ENCODE measurements around the gene ZC3H14. TPM values are rescaled to one million over a fixed set of nuclear protein-coding genes. Genes with fewer than 3 reads are reported as not detected.

Gene ZC3H14
- total and polyA plus RNA-seq, 9 of the 15 experiments (the other 6 are each of a cell fraction or from before 2014, with no cell fraction given) = 21.1 to 109 (median 45.3) TPM

DNA sequence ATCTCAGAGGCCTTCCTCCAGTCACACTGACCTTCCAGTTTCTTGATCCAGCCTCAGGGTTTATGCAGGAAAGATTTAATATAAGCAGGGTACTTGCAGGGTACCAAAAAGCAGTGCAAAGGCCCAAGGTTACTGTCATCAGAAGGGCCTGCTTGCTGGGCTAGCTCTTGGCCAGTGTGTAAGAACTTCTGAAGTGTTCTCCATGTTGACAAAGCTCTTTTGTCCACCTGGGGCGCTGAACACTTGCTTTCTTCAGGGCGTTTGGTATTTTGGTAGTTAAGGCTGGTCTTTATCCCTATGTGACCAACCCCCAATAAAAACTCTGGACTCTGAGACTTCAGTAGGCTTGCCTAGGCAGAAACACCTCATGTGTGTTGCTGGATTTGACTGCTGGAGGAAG lies 69.7 kb downstream of the ZC3H14 start:
- DNase-seq (ENCODE audit: extremely low read depth in 1 of 4, low spot score in 3 of 4) = peak in 1 of 4 experiments; percentile 5
- in situ Hi-C loops (cut with MboI) (no loop called here), intact Hi-C loops (cut with micrococcal nuclease) (no loop called here)
- Histone ChIP-seq H2AFZ (ENCODE audit: low read depth, low read length) (no peak overlapping the region), H3K36me3 (ENCODE audit: control insufficient read depth, insufficient read depth, low read length) (no peaks in the 10 kb centered on the region), H3K9ac (ENCODE audit: insufficient read depth in 1 of 2, low read depth in 2 of 2, low read length in 2 of 2) (no peak overlapping the region), H3K27me3 (ENCODE audit: control insufficient read depth in 2 of 2, insufficient read depth in 2 of 2, low read length in 2 of 2) (no peaks in the 10 kb centered on the region; a peak in 1 of 5 replicates), H3K9me1 (ENCODE audit: control insufficient read depth, insufficient read depth, low read length) (no peaks in the 10 kb centered on the region), H3K79me2 (ENCODE audit: control insufficient read depth, insufficient read depth, low read length) (no peaks in the 10 kb centered on the region), H3K9me3 (replicated peaks; ENCODE audit: control insufficient read depth, insufficient read depth, low read depth, low read length) (no peaks in the 10 kb centered on the region), H3K4me3 (no peak overlapping the region), H3K27ac (ENCODE audit: extremely low read depth, low read depth, low read length) (no peak overlapping the region), H3K4me2 (ENCODE audit: insufficient read depth, low read length) (no peak overlapping the region), H3K4me1 (replicated peaks in 1 of 2; ENCODE audit: control insufficient read depth in 2 of 2, insufficient read depth in 2 of 2, low read length in 2 of 2) (no peaks in the 10 kb centered on the region), H4K20me1 (replicated peaks; ENCODE audit: control insufficient read depth, insufficient read depth, low read length) (no peaks in the 10 kb centered on the region)
- 0% methylated on average over 1 of the region's 2 CpGs for WGBS (ENCODE audit: insufficient coverage, low coverage, missing lambda C conversion rate)
- no peak for TF ChIP-seq SAP30 (IDR thresholded peaks at IDR 0.05; ENCODE audit: borderline replicate concordance, insufficient read depth, low read depth, low read length, poor library complexity, severe bottlenecking)
- TF ChIP-seq, protein P1, sequence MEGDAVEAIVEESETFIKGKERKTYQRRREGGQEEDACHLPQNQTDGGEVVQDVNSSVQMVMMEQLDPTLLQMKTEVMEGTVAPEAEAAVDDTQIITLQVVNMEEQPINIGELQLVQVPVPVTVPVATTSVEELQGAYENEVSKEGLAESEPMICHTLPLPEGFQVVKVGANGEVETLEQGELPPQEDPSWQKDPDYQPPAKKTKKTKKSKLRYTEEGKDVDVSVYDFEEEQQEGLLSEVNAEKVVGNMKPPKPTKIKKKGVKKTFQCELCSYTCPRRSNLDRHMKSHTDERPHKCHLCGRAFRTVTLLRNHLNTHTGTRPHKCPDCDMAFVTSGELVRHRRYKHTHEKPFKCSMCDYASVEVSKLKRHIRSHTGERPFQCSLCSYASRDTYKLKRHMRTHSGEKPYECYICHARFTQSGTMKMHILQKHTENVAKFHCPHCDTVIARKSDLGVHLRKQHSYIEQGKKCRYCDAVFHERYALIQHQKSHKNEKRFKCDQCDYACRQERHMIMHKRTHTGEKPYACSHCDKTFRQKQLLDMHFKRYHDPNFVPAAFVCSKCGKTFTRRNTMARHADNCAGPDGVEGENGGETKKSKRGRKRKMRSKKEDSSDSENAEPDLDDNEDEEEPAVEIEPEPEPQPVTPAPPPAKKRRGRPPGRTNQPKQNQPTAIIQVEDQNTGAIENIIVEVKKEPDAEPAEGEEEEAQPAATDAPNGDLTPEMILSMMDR (IDR thresholded peaks at IDR 0.05 in 2 of 3, conservative IDR thresholded peaks at IDR 0.05 in 1 of 3; ENCODE audit: insufficient read depth in 2 of 3, low read depth in 1 of 3, low read length in 3 of 3) = 0 out of 6 replicates have a peak, but pooled peaks of 1 of the 3 experiments have one; percentile 9
- ChIA-PET POLR2A (interaction anchor here (0.7 kb wide), 1 partner anchor 338 kb away, joined by 3 read pairs; no protein-coding TSS in a partner anchor), CTCF (ENCODE audit: low intra/inter-chr PET ratio) (no interaction called here)
- ATAC-seq = peak; percentile 53; the same call in 1 of the 3 replicates
- FAIRE-seq = no peak
- no TSS peak for BruUV-seq (replicated peaks)

DNA sequence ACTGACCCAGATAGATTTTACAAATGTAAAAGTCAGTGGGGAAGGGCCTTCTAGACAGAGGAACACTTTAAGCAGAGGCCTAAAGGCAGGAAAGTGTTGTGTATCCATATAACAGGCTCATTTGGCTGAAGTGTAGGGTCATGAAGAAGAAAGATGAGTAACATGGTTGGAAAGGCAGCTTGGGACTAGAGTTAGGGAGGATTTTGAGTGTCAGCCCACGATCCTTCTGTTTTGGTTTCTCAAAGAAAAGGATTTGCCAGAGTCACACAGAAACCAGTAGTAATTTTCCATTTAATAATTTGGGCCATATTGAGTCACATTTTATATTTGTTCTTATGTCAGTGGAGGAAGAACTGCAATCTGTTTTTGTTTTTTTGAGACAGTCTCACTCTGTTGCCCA lies 76.4 kb downstream of the ZC3H14 start:
- no peak overlapping the region for H3K4me2 ChIP-seq (ENCODE audit: insufficient read depth, low read length)
- POLR2A ChIA-PET = no interaction called here
- no peak overlapping the region for H3K4me3 ChIP-seq
- H3K4me1 ChIP-seq (replicated peaks in 1 of 2; ENCODE audit: control insufficient read depth in 2 of 2, insufficient read depth in 2 of 2, low read length in 2 of 2) = no peaks in the 10 kb centered on the region
- H3K79me2 ChIP-seq (ENCODE audit: control insufficient read depth, insufficient read depth, low read length) = no peaks in the 10 kb centered on the region
- WGBS (ENCODE audit: insufficient coverage, low coverage, missing lambda C conversion rate) = 0% methylated on average over 1 of the region's 1 CpG
- H3K9ac ChIP-seq (ENCODE audit: insufficient read depth in 1 of 2, low read depth in 2 of 2, low read length in 2 of 2) = no peak overlapping the region
- no peaks in the 10 kb centered on the region for H3K27me3 ChIP-seq (ENCODE audit: control insufficient read depth in 2 of 2, insufficient read depth in 2 of 2, low read length in 2 of 2)
- no peak overlapping the region for H2AFZ ChIP-seq (ENCODE audit: low read depth, low read length)
- no peaks in the 10 kb centered on the region for H3K36me3 ChIP-seq (ENCODE audit: control insufficient read depth, insufficient read depth, low read length)
- H3K9me3 ChIP-seq (replicated peaks; ENCODE audit: control insufficient read depth, insufficient read depth, low read depth, low read length) = no peaks in the 10 kb centered on the region
- no peaks in the 10 kb centered on the region for H3K9me1 ChIP-seq (ENCODE audit: control insufficient read depth, insufficient read depth, low read length)
- H4K20me1 ChIP-seq (replicated peaks; ENCODE audit: control insufficient read depth, insufficient read depth, low read length) = no peaks in the 10 kb centered on the region
- H3K27ac ChIP-seq (ENCODE audit: extremely low read depth, low read depth, low read length) = no peak overlapping the region
- DNase-seq (ENCODE audit: extremely low read depth in 1 of 4, low spot score in 3 of 4) (no peak), ATAC-seq (no peak), FAIRE-seq (no peak)
- CTCF ChIA-PET (ENCODE audit: low intra/inter-chr PET ratio) = no interaction called here
- intact Hi-C loops (cut with micrococcal nuclease) (no loop called here), in situ Hi-C loops (cut with MboI) (no loop called here)
- BruUV-seq (replicated peaks) = no TSS peak
- TF ChIP-seq XRCC5 (IDR thresholded peaks at IDR 0.05; ENCODE audit: low read depth, low read length) (no peak), EZH2 (IDR thresholded peaks at IDR 0.05; ENCODE audit: borderline replicate concordance, low read depth, low read length) (no peak), NR2F6 (CRISPR knock-in tag; IDR thresholded peaks at IDR 0.05) (no peak), SMAD4 (CRISPR knock-in tag; conservative IDR thresholded peaks at IDR 0.05) (no peak), PHF8 (IDR thresholded peaks at IDR 0.05; ENCODE audit: borderline replicate concordance, low read length) (no peak), FUS (optimal IDR thresholded peaks at IDR 0.05; ENCODE audit: low read depth, low read length) (no peak), NEUROD1 (IDR thresholded peaks at IDR 0.05; ENCODE audit: borderline replicate concordance, low read depth, low read length, partially characterized antibody) (no peak)
- TF ChIP-seq, protein P2, sequence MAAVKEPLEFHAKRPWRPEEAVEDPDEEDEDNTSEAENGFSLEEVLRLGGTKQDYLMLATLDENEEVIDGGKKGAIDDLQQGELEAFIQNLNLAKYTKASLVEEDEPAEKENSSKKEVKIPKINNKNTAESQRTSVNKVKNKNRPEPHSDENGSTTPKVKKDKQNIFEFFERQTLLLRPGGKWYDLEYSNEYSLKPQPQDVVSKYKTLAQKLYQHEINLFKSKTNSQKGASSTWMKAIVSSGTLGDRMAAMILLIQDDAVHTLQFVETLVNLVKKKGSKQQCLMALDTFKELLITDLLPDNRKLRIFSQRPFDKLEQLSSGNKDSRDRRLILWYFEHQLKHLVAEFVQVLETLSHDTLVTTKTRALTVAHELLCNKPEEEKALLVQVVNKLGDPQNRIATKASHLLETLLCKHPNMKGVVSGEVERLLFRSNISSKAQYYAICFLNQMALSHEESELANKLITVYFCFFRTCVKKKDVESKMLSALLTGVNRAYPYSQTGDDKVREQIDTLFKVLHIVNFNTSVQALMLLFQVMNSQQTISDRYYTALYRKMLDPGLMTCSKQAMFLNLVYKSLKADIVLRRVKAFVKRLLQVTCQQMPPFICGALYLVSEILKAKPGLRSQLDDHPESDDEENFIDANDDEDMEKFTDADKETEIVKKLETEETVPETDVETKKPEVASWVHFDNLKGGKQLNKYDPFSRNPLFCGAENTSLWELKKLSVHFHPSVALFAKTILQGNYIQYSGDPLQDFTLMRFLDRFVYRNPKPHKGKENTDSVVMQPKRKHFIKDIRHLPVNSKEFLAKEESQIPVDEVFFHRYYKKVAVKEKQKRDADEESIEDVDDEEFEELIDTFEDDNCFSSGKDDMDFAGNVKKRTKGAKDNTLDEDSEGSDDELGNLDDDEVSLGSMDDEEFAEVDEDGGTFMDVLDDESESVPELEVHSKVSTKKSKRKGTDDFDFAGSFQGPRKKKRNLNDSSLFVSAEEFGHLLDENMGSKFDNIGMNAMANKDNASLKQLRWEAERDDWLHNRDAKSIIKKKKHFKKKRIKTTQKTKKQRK (IDR thresholded peaks at IDR 0.05; ENCODE audit: borderline replicate concordance, low read depth, low read length) = no peak

Data from K562 (cell line).